Limb (tissue), 2 donors: ENCODE results near the gene MRTFA.
"Not testable (repeated sequence)": the region's sequence is repeated elsewhere in the genome, so short reads cannot be mapped to it uniquely, and the experiment has no call there.

ENCODE experiments used
- DNase-seq, 2 donors: peaks; one replicate each; pipeline ENCODE4 v3.0.0-alpha.2; 2016; ENCODE audit errors: extremely low spot score in 2 of 2

Gene MRTFA

GRCh38 chr22:40628354-40629042 is 8.0 kb downstream of the MRTFA start:
- DNase-seq: no peak

GRCh38 chr22:40627612-40628011 is 8.9 kb downstream of the MRTFA start:
- DNase-seq: no peak

- DNase-seq: no peak
Observed at GRCh38 chr22:40626851-40627250, 9.7 kb downstream of the MRTFA start.

- not testable (repeated sequence) for DNase-seq
Observed at GRCh38 chr22:40625794-40626193, 10.7 kb downstream of the MRTFA start.

- DNase-seq: not testable (repeated sequence)
Observed at GRCh38 chr22:40625281-40625680, 11.2 kb downstream of the MRTFA start.

GRCh38 chr22:40624770-40625169 is 11.7 kb downstream of the MRTFA start:
- no peak for DNase-seq

- DNase-seq: no peak
Observed at GRCh38 chr22:40621309-40622151, 15.0 kb downstream of the MRTFA start.

GRCh38 chr22:40620464-40621046 is 16.0 kb downstream of the MRTFA start:
- DNase-seq: no peak

- no peak for DNase-seq
Observed at GRCh38 chr22:40618400-40618799, 18.1 kb downstream of the MRTFA start.

GRCh38 chr22:40616578-40616977 is 19.9 kb downstream of the MRTFA start:
- no peak for DNase-seq

GRCh38 chr22:40613067-40613466 is 23.5 kb downstream of the MRTFA start:
- no peak for DNase-seq

GRCh38 chr22:40612291-40612751 is 24.2 kb downstream of the MRTFA start:
- no peak for DNase-seq

GRCh38 chr22:40611606-40612005 is 24.9 kb downstream of the MRTFA start:
- DNase-seq: no peak

- no peak for DNase-seq
Observed at GRCh38 chr22:40610329-40610850, 26.1 kb downstream of the MRTFA start.

- DNase-seq: no peak
Observed at GRCh38 chr22:40609216-40609615, 27.3 kb downstream of the MRTFA start.

- no peak for DNase-seq
Observed at GRCh38 chr22:40607506-40607905, 29.0 kb downstream of the MRTFA start.

- DNase-seq: no peak
Observed at GRCh38 chr22:40606306-40606705, 30.2 kb downstream of the MRTFA start.

GRCh38 chr22:40605761-40606160 is 30.8 kb downstream of the MRTFA start:
- DNase-seq: no peak

- DNase-seq: no peak
Observed at GRCh38 chr22:40603088-40603605, 33.4 kb downstream of the MRTFA start.

- DNase-seq: no peak
Observed at GRCh38 chr22:40602231-40602630, 34.3 kb downstream of the MRTFA start.

- no peak for DNase-seq
Observed at GRCh38 chr22:40599731-40600130, 36.8 kb downstream of the MRTFA start.

GRCh38 chr22:40598712-40599111 is 37.8 kb downstream of the MRTFA start:
- DNase-seq: not testable (repeated sequence)
